NOMO-1 treated with dmso at 0.1 percent for 144 hours (cell line): ENCODE measurements around the gene SIGLEC9.

Source experiments
- DNase-seq: peaks from one replicate; lab custom pipeline; 2025; ENCODE audit not compliant: unreplicated experiment; lab: John Stamatoyannopoulos, UW

Gene SIGLEC9

GRCh38 chr19:51096473-51097165, 28.1 kb upstream of the SIGLEC9 start:
- DNase-seq: no peak

GRCh38 chr19:51097166-51097738, 27.5 kb upstream of the SIGLEC9 start:
- DNase-seq: no peak

- DNase-seq: no peak
Observed at GRCh38 chr19:51097796-51098195, 26.9 kb upstream of the SIGLEC9 start.

- no peak for DNase-seq
Observed at GRCh38 chr19:51098365-51099046, 26.2 kb upstream of the SIGLEC9 start.

GRCh38 chr19:51099047-51099382, 25.7 kb upstream of the SIGLEC9 start:
- DNase-seq: no peak

- no peak for DNase-seq
Observed at GRCh38 chr19:51100601-51101000, 24.1 kb upstream of the SIGLEC9 start.

GRCh38 chr19:51101171-51101865, 23.4 kb upstream of the SIGLEC9 start:
- DNase-seq: no peak

GRCh38 chr19:51102991-51103390, 21.7 kb upstream of the SIGLEC9 start:
- DNase-seq: no peak

DNA sequence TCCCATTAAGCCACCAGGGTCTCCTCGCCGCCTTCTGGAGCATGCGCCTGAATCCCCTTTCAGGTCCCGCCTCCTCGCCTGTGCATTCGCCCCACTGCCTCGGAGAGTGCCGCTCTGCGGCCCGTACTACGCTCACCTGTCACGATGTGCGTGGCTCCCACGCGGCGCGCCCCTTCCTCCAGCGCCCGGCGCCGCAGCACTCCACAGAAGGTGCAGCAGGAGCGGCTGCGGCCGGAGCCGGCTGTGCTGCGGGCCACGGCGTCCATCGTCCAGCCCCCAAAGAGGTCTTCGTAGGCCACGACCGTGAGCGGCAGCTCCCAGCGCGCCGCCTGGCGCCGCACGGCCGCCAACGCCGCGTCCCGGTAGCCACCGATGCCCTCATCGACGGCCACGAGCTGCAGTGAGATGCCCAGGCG, 20.8 kb upstream of the SIGLEC9 start:
- no peak for DNase-seq

- no peak for DNase-seq
Observed at GRCh38 chr19:51107406-51108065, 17.2 kb upstream of the SIGLEC9 start.

GRCh38 chr19:51108066-51108804, 16.5 kb upstream of the SIGLEC9 start, which contains the start of gene CTU1:
CTU1 (minus strand) TSS chr19:51108409; CDS start chr19:51104569, 3,840 bp downstream.
- peak; percentile 99 for DNase-seq

GRCh38 chr19:51108805-51109146, 15.9 kb upstream of the SIGLEC9 start:
- no peak for DNase-seq

- no peak for DNase-seq
Observed at GRCh38 chr19:51110666-51110971, 14.1 kb upstream of the SIGLEC9 start.

DNA sequence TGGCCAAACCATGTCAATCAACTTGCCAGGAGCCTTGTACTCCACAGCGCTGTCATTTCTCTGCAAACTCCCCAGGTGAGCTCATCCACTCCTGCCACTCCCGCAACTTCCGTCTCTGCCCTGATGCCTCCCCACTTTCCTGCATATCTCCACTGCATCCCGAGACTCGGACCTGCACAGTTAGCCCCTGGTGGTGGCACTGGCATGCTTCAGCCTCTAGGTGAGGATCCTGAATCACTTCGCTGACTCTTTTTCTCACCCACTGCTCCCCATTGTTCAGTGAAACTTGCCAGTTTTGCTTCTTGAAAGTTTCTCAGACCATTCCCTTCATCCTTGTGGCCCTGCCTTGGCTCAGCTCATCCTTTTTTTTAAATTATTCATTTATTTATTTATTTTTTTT, 13.1 kb upstream of the SIGLEC9 start:
- no peak for DNase-seq

DNA sequence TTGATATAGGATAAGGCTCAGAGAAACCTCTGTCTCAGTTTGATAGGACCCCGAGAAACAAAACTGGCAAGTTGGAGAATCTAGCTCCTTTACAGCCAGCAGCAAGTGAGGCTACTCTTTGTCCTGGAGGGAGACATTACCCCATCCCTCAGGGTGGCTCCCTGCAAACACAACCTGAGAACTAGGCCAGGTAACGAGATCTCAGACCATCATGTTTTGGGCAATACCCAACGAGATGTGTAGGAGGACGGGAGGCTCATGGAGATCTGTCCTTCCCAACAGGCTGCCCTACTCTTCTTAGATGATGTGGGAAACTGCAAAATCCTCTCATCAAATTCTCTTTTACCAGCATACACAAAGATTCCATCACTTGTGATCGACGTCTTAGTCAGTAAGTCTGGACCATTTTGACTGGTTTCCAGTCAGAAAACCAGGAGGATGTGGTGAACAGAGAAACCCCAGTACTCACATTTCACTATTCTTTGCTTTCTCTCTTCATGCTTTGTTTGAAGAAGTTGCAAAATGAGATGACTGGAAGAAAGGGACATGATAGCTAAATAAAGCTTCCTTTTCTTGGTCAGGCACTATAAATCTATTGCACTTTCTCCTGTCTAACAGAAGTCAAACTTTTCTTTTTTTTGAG, 10.5 kb upstream of the SIGLEC9 start:
- DNase-seq: peak; percentile 55

DNA sequence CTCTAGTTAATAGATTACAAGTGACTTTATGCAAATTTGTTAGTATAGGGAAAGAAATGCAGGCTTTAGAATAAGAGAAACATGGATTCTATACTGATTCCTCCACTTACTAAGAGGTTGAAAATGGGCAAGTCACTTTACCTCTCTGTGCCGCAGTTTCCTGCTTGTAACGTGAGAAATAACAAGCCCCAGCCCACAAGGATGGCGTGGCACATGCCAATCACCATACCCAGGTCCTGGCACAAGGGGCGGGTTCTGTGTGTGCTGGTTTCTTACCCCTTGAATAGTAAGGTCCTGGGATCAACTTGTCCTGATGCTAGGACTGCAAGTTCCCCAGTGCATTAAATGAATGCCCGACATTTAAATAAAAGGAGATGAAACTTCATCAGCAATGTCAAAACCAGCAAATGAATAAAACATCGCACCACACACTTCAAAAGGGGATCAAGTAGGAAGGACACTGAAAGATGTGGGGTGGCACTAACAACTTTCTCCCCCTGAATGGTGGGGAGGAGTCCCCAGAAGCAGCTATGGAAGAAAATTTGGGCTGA, 7.9 kb upstream of the SIGLEC9 start:
- DNase-seq: no peak

DNA sequence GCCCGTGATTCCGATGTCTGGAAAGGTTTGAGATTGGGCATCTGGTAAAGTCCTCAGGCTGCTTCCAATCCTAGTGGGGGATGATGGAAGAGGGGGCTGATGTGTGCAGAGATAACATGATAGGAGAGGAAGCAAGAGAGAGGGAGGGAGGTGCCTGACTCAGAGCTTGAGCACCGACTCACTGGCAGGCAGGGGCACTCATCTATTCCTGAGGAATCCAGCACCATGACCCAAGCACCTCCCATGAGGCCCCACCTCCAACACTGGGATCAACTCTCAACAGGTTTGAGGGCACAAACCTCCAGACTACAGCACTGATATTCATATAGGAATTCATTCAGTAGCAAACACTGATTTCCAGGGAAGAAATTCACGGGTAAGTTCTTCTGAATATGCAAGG, 5.6 kb upstream of the SIGLEC9 start:
- DNase-seq: no peak

DNA sequence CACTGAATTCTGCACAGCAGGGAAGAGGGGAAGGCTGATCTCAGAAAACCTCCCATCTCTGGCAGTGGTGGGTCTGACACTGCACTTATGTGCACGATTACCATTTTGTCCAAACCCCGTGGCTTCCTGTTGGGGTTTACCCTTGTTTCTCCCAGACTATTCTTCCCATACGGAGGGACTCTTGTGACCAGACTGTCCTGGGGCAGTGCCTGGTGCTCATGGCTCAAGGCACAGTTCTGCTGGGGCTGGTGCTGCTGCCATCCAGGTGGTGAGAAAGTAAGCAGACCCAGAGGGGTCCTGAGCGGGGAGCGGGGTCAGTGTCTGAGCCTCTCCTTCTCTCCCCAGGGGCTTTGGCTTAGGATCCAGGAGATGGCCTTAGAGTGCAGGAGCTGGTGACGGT, 5.1 kb upstream of the SIGLEC9 start:
- DNase-seq: no peak

DNA sequence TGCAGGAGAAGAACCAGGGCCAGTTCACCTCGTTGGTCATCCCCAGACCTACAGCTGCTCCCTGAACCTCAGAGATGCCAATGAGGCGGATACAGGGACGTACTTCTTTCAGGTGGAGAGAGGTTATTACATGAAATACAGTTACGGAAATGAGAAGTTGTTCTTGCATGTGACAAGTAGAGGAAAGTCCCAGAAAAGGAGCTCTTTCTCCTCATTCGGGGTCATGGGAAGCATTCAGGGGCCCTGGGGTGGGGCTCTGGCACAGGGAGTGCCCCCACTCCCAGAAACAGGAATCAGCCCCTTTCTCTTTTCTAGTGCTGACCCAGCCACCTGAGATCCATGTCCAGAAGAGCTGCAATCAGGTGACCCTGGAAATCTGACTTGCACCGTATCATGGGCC, 4.5 kb upstream of the SIGLEC9 start:
- no peak for DNase-seq

DNA sequence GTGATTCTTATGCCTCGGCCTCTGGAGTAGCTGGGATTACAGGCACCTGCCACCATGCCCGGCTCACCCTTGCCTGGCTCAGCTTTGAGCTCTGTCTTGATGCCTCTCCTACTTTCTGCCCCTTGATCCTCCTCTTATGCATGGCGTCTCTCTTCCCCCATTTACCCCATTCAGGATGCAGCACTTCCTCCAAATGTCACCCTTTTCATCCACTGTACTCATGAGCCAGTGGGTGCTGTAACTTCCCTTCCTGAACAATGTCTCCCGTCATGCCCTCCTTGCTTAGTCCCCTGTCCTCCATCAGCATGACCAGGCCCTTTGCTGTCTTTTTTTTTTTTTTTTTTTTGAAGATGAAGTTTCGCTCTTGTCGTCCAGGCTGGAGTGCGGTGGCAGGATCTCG, 3.4 kb upstream of the SIGLEC9 start:
- no peak for DNase-seq
